OCI-LY7 (cell line): ENCODE results near the gene SUGP2.

Source experiments
- CTCF ChIP-seq: fragments of 200-600 bp; sonication (generic); conservative IDR thresholded peaks from 2 replicates; pipeline ENCODE4 v1.5.1; 2014; ENCODE audit warnings: mild to moderate bottlenecking, antibody characterized with exemption, low read length, moderate library complexity, mixed read lengths
- EZH2phosphoT487 ChIP-seq: fragments of 200-600 bp; sonication (generic); IDR thresholded peaks from 2 replicates; pipeline ENCODE4 v1.6.1; 2018; ENCODE audit warnings: low read depth, borderline replicate concordance, mild to moderate bottlenecking, mixed run types, antibody characterized with exemption, low read length, moderate library complexity, mixed read lengths

GRCh38 chr19:19059018-19059836 is 25.9 kb upstream of the SUGP2 start:
- TF ChIP-seq CTCF = no peak
- TF ChIP-seq EZH2phosphoT487 = no peak
